Measurements from ENCODE around the gene HNRNPUL1.

DNA sequence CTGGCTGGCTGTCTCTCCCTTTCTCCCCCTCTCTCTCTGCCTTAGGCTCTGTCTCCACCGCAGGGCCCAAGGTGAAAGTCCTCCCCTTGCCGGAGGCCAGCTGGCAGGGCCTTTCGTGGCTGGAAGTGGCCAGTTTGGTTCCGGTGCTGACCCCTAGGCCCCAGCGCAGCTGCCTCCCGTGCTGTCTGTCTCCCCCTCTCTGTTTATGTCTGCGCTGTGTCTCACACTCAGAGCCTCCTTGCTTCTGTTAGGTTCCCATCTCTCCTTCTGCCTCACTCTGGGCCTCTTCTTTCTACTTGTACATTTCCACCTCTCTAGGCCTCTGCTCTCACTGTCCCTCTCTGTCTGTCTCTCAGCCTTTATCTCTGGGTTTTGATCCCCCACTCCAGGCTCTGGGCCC lies 58.9 kb downstream of the HNRNPUL1 start:
- TF ChIP-seq POLR2AphosphoS5 (IDR thresholded peaks at IDR 0.05; ENCODE audit: borderline replicate concordance, low read depth, low read length) = no peak
- TF ChIP-seq EZH2 (IDR thresholded peaks at IDR 0.05) = no peak
- TF ChIP-seq FOXP2 (optimal IDR thresholded peaks at IDR 0.05; ENCODE audit: control extremely low read depth, extremely low read length, insufficient read depth) = no peak
